Progenitor cell of endocrine pancreas (in vitro differentiated cells): ENCODE results near the gene ZNF692. TPM values are rescaled to one million over a fixed set of nuclear protein-coding genes. Genes with fewer than 3 reads are reported as not detected.

Experiments
- DNase-seq: peaks from one replicate; pipeline ENCODE4 v3.0.0; 2021; ENCODE audit warnings: low spot score; ENCODE audit not compliant: unreplicated experiment
- H3K27ac Mint-ChIP-seq: 2 replicates; pipeline ENCODE4 v1.8.0; 2021; ENCODE audit warnings: mild to moderate bottlenecking, moderate library complexity, mixed read lengths
- H3K27me3 Mint-ChIP-seq: 2 replicates; pipeline ENCODE4 v1.8.0; 2021; ENCODE audit warnings: mixed read lengths
- H3K36me3 Mint-ChIP-seq: 2 replicates; pipeline ENCODE4 v1.8.0; 2022; ENCODE audit warnings: mixed read lengths; ENCODE audit not compliant: insufficient read depth
- H3K4me1 Mint-ChIP-seq: 2 replicates; pipeline ENCODE4 v1.8.0; 2021; ENCODE audit warnings: low read depth, mixed read lengths
- H3K4me3 Mint-ChIP-seq: 2 replicates; pipeline ENCODE4 v1.8.0; 2021; ENCODE audit warnings: low read depth, mild to moderate bottlenecking, moderate library complexity, mixed read lengths
- H3K9me3 Mint-ChIP-seq: 2 replicates; pipeline ENCODE4 v1.8.0; 2021; ENCODE audit warnings: low read depth, mixed read lengths
- CTCF ChIP-seq: fragments of 200-600 bp; sonication (generic); IDR thresholded peaks from one replicate; pipeline ENCODE4 v1.5.0; 2021; ENCODE audit warnings: antibody characterized with exemption, mild to moderate bottlenecking; ENCODE audit not compliant: unreplicated experiment
- total RNA-seq: library from RNA; stranded (reverse); gene quantifications from 2 replicates; pipeline ENCODE4 v1.2.1, GENCODE V29; 2021

Gene ZNF692
- total RNA-seq, 1 donor from 2014 or later = 109 TPM

GRCh38 chr1:248822148-248823032 is 36.5 kb downstream of the ZNF692 start:
- Mint-ChIP-seq H3K36me3 (peaks cover 10% of the 10 kb centered on the region), H3K27ac (no peak overlapping the region), H3K4me1 (peaks cover 28% of the 10 kb centered on the region), H3K27me3 (no peaks in the 10 kb centered on the region), H3K9me3 (no peaks in the 10 kb centered on the region), H3K4me3 (no peak overlapping the region)
- no peak for DNase-seq
- TF ChIP-seq CTCF = no peak

- Mint-ChIP-seq H3K4me3 (no peak overlapping the region), H3K27ac (no peak overlapping the region)
- no peak for DNase-seq
Observed at GRCh38 chr1:248821641-248822040, 37.2 kb downstream of the ZNF692 start.

GRCh38 chr1:248821101-248821500 is 37.8 kb downstream of the ZNF692 start:
- TF ChIP-seq CTCF = no peak
- no peaks in the 10 kb centered on the region for H3K9me3 Mint-ChIP-seq
- peaks cover 22% of the 10 kb centered on the region for H3K4me1 Mint-ChIP-seq
- no peak overlapping the region for H3K4me3 Mint-ChIP-seq
- DNase-seq = no peak
- no peaks in the 10 kb centered on the region for H3K27me3 Mint-ChIP-seq
- H3K27ac Mint-ChIP-seq = no peak overlapping the region
- peaks cover 10% of the 10 kb centered on the region for H3K36me3 Mint-ChIP-seq

More at GRCh38 chr1:248821641-248822040, 37.2 kb downstream of the ZNF692 start:
- H3K27me3 Mint-ChIP-seq = no peaks in the 10 kb centered on the region
- no peak for TF ChIP-seq CTCF
- H3K36me3 Mint-ChIP-seq = peaks cover 10% of the 10 kb centered on the region
- H3K9me3 Mint-ChIP-seq = no peaks in the 10 kb centered on the region
- H3K4me1 Mint-ChIP-seq = peaks cover 24% of the 10 kb centered on the region

- no peak overlapping the region for H3K27ac Mint-ChIP-seq
- no peaks in the 10 kb centered on the region for H3K9me3 Mint-ChIP-seq
- H3K4me1 Mint-ChIP-seq = peaks cover 15% of the 10 kb centered on the region
- no peaks in the 10 kb centered on the region for H3K27me3 Mint-ChIP-seq
- DNase-seq = no peak
- TF ChIP-seq CTCF = no peak
- H3K36me3 Mint-ChIP-seq = peaks cover 16% of the 10 kb centered on the region
- H3K4me3 Mint-ChIP-seq = no peak overlapping the region
Observed at GRCh38 chr1:248820041-248820585, 38.8 kb downstream of the ZNF692 start.

- DNase-seq = no peak
- TF ChIP-seq CTCF = no peak
- no peak overlapping the region for H3K4me3 Mint-ChIP-seq
- H3K4me1 Mint-ChIP-seq = peaks cover 2% of the 10 kb centered on the region
- no peaks in the 10 kb centered on the region for H3K9me3 Mint-ChIP-seq
- peaks cover 17% of the 10 kb centered on the region for H3K36me3 Mint-ChIP-seq
- no peaks in the 10 kb centered on the region for H3K27me3 Mint-ChIP-seq
- H3K27ac Mint-ChIP-seq = no peak overlapping the region
Observed at GRCh38 chr1:248818505-248819374, 40.1 kb downstream of the ZNF692 start.
